Hematopoietic multipotent progenitor cell treated with erythropoietin and hydrocortisone succinate and interleukin-3 and kit ligand, for 15 days (in vitro differentiated cells): Measurements from ENCODE around the gene NLN.
"Not testable (repeated sequence)": the region's sequence is repeated elsewhere in the genome, so short reads cannot be mapped to it uniquely, and the experiment has no call there.

Source experiments
- DNase-seq: peaks from one replicate; pipeline ENCODE4 v3.0.0-alpha.2; 2015; ENCODE audit warnings: low spot score

The NLN gene

DNA sequence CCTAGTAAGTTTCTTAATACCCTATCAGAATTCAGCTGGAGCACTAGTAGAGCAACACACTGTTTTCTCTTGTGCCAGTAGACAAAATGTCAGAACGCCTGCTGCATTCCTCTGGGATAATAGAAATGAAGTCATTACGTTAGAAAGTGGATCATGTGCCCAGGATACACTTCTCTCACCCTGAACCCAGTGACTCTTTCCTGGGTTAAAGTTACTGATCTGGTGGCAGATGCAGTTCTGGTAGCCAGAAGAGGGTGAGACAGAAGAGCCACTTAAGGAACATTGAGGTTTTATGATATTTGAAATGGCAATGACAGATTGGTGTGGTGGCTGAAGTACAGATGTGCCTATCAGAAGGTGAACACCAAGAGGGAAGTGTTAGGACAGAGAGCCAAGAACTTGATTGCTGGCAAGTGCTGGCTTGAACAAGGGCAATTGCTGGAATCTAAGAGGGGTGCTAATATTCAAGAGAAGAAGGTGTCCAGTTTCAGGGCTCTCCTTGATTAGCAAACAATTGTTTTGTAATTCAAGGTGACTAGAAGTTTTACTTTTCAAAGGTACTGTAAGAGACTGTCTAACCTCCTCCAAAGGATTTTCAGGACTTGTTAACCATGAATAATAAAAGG is 110.7 kb downstream of the NLN start:
- DNase-seq = no peak

DNA sequence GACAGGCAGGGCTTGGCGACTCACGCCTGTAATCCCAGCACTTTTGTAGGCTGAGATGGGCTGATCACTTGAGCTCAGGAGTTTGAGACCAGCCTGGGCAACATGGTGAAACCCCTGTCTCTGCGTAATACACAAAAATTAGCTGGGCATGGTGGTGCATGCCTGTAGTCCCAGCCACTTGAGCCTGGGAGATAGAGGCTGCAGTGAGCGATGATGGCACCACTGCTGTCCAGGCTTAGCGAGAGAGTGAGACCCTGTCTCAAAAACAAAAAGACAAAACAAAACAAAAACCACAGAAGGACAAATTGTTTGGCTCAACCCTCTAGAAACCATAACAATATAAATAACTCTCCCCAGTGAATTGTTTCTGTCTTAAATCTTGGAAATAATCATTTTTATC is 111.8 kb downstream of the NLN start:
- DNase-seq = no peak

DNA sequence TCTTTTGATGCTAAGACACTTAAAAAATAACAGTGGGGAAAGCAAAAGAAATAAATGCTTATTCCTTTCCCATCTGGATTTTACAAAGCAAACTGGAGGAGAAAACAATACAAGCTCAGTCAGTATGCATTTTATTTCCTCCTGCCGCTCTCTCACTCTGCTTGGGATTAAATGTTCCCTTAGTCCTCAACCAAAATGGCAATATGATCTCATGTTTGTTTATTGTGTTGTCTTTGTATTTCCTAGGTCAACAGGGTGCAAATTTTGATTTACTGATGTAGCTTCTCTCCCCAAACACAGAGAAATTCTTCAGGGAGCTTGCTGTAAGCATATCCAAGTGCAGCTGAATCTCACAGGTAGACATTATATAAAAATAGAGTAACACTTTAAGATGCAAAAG is 112.3 kb downstream of the NLN start:
- no peak for DNase-seq

DNA sequence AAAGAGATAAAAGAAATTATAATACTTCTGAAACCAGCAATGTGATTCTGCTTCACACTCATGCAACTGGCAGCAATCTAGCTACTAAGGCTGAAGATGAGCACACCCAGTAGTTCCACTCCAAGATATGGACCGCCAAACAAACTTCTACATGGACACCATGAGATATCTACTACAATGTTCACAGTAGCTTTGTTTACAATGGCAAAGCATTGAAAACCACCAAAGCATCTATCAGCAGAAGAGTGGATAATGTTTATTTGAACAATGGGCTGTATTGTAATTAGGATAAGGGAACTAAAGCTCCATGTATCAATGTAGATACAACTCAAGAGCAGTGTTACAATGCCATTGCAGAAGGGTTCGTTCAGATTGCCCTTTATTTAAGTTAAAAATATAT is 113.2 kb downstream of the NLN start:
- DNase-seq = no peak

DNA sequence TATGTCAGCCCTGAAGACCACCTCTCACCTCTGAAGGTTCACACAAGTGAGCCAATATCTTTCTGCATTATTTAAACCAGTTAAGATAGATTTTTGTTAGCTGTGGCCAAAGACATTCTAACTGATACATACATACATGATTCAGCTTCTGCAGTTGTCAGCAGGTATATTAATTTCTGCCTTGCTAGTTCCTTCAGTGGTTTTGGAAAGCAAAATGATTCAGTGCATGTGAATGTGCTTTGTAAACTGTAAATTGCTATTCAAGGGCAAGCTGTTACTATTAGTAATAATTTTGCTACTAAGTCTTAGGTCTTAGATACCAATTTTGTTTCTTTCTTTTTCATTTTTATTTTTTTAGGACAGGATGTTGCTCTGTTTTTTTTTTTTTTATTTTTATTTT is 115.1 kb downstream of the NLN start:
- no peak for DNase-seq

DNA sequence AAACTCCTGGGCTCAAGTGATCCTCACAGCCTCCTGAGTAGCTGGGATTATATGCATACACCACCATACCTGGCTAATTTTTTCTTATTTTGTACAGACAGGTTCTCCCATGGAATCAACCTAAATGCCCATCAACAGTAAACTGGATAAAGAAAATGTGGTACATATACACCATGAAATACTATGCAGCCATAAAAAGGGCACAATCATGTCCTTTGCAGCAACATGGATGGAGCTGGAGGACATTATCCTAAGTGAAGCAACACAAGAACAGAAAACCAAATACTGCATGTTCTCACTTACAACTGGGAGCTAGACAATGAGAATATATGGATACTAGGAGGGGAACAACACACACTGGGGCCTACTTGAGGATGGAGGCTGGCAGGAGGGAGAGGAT is 117.2 kb downstream of the NLN start:
- DNase-seq = not testable (repeated sequence)

DNA sequence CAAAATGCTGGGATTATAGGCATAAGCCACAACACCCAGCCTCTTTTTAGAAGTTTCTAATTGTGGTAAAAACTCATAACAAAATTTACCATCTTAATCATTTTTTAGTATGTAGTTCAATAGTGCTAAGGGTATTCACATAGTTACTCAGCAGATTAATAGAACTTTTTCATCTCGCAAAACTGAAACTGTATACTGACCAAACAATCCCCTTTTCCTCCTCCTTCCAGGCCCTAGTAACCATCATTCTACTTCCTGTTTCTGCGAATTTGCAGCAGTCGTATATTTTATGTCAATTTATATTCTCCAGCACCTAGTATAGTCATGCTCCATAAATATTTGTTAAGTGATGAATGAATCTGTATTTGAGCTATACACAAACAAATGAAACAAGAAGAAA is 118.1 kb downstream of the NLN start:
- no peak for DNase-seq

DNA sequence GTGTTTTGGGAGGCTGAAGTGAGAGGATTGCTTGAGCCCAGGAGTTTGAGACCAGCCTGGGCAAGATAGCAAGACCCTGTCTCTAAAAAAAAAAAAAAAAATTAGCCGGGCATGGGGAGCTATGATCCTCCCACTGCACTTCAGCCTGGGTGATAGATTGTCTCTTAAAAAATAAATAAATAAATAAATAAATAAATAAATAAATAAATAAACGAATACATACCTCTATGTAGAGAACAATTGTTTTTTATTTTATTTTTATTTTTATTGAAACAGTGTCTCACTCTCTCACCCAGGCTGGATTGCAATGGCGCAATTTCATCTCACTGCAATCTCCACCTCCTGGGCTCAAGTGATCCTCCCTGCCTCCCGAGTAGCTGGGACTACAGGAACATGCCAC is 122.8 kb downstream of the NLN start:
- DNase-seq = not testable (repeated sequence)

DNA sequence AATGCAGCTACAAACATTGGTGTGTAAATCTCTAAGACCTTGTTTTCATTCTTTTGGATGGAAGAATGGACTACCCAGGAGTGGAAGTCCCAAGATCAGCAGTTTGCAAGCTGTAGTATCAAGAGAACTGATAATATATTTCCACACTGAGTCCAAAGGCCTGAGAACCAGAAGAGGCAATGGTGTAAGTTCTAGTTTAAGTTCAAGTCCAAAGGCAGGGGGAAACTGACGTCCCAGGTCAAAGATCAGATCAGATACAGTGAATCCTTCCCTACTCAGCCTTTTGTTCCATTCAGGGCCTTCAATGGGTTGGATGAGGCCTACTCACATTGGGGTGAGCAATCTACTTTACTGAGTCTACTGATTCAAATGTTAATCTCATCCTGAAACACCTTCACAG is 124.1 kb downstream of the NLN start:
- no peak for DNase-seq

DNA sequence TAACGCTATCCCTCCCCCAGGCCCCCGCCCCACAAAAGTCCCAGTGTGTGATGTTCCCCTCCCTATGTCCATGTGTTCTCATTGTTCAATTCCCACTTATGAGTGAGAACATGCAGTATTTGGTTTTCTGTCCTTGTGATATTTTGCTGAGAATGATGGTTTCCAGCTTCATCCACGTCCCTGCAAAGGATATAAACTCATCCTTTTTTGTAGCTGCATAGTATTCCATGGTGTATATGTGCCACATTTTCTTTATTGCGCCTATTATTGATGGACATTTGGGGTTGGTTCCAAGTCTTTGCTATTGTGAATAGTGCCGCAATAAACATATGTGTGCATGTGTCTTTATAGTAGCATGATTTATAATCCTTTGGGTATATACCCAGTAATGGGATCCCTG is 125.0 kb downstream of the NLN start:
- not testable (repeated sequence) for DNase-seq

DNA sequence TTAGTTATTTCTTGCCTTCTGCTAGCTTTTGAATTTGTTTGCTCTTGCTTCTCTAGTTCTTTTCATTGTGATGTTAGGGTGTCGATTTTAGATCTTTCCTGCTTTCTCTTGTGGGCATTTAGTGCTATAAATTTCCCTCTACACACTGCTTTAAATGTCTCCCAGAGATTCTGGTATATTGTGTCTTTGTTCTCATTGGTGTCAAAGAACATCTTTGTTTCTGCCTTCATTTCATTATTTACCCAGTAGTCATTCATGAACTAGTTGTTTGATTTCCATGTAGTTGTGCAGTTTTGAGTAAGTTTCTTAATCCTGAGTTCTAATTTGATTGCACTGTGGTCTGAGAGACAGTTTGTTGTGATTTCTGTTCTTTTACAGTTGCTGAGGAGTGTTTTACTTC is 127.9 kb downstream of the NLN start:
- not testable (repeated sequence) for DNase-seq

DNA sequence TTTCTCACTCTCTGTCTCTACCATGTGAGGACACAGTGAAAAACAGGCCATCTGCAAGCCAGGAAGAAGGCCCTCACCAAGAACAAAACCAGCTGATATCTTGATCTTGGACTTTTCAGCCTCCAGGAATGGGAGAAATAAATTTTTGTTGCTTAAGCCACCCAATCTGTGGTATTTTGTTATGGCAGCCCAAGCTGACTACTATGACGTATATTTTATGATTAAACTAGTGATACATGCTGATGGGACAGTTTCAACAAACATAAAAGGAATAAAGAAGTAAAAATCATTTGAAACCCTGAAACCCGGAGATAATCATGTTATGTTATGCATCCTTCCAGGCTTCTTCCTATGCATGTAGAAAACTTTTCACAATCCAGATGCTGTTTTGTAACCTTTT is 132.9 kb downstream of the NLN start:
- no peak for DNase-seq

DNA sequence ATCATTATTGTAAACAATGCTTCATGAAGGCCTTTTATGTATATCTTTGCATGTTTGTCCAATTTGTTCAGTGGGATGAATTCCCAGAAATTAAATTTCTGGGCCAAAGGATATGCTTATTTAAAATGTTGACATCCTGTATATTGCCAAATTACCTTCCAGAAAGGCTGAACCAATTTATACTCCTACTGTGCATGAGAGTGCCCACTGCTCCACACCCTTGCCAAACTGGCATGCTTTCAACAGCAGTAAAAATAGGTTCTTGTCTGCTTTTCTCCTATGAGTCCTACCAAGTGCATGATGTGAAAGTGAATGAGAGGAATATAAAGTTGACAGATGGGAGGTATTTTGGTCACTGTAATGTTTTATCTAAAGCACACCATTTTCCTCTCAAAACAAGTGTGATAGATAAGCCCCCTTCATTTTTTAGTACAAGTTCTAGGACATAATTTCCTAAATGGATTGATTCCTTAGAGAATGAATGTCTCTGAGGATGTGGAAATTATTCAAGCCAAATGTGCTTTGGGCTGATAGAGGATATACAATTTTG is 133.8 kb downstream of the NLN start:
- no peak for DNase-seq

DNA sequence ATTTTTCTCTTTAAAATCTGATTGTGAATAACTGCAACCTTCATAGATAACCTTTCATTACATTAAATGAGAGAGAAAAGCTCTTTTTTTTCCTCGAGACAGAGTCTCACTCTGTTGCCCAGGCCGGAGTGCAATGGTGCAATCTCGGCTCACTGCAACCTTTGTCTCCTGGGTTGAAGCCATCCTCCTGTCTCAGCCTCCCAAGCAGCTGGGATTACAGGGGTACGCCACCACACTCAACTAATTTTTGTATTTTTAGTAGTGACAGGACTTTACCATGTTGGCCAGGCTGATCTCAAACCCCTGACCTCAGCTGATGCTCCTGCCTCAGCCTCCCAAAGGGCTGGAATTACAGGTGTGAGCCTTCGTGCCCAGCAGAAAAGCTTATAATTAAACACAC is 134.5 kb downstream of the NLN start:
- no peak for DNase-seq

DNA sequence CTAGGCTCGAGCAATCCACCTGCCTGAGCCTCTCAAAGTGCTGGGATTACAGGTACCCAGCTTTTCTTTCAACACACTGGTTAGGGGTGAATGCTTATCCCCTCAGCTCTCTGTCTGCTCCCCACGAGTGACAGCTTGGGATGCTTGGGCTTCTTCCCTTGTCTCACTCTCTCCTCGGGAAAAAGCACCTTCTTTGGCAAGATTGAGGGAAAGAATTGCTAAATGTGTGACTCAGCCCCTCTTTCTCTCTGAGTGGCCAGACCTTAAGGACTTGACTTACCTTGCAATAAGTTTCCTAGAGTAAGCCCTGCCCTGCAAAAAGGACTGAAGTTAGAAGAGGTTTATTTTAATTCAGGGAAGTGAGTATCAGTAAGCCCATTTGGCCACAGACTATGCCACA is 136.3 kb downstream of the NLN start:
- no peak for DNase-seq

DNA sequence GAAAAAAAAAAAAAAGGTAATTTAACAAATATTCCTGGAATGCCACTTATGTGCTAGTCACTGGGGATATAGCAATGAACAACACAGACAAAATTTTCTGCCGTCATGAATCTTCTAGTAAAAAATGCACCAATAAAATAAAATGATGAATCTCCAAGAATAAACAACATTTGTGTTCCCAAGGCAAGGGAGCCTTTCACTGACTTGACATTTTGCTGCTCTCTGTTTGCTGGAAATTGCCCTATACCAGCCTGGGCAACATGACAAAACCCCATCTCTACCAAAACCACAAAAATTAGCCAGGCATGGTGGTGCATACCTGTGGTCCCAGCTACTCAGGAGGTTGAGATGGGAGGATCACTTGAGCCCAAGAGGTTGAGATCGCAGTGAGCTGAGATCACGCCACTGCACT is 139.8 kb downstream of the NLN start:
- DNase-seq = no peak

DNA sequence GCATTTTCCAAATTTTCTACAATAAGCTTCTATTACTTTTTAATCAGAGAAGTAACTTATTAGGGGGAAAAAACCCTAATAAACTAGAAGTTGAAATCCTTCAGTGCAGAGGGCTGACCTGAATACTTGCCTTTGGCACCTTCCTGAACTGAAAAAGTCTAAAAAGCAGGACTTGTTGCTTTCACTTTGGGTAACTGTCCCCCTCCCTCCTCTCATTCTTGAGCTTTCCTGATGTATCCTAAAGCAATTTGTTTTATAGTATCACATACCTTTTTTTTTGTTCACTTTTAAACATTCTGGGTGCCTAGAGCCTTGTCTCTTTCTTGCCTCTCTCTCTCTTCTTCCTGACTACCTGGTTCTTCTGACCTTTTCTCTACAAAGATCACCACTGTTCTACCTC is 140.4 kb downstream of the NLN start:
- DNase-seq = no peak

DNA sequence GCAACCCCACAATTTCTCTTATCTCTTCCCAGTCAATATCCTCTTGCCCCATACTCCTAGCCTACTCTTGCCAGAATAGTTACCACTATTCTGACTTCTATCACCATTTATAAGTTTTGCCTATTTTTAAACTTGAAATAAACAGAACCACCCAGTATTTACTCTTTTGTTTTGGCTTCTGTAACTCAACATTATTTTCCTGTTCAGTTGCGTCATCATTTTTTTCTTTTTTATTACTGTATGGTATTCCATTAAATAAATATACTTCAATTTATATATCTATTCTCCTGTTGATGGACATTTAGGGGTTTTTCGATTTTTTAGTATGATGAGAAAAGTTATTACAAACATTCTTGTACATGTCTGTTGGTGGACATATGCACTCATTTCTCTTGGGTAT is 141.7 kb downstream of the NLN start:
- no peak for DNase-seq

DNA sequence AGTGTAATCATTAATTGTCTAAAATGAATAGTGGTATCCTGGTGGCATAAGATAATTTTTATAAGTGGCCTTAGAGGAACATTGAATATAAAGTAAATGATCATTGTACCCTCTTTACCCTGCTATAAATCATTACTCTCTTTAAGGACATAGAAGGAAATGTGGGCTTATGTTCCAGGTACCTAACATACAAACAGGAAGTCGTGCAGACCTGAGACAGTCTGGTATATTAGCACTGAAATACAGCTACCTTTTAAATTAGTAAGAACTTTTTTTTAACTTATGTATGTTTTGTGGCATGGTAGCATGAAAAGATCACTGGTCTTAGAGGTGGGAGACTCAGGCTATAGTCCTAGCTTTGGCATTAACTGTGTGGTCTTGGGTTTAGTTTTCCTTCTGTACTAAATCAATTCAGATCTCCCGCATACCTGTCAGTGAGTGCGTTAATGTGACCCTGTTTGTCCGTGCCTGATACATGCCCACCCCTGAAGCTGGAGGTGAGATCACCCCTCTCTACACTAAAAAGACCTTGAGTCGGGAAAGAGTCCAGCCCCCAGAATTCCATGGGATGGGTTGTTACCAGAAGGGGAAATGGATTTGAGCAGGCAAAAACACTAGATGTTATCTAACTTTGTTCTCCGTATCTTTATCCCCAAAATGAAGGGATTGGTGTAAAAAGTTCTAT is 145.0 kb downstream of the NLN start:
- DNase-seq = no peak

DNA sequence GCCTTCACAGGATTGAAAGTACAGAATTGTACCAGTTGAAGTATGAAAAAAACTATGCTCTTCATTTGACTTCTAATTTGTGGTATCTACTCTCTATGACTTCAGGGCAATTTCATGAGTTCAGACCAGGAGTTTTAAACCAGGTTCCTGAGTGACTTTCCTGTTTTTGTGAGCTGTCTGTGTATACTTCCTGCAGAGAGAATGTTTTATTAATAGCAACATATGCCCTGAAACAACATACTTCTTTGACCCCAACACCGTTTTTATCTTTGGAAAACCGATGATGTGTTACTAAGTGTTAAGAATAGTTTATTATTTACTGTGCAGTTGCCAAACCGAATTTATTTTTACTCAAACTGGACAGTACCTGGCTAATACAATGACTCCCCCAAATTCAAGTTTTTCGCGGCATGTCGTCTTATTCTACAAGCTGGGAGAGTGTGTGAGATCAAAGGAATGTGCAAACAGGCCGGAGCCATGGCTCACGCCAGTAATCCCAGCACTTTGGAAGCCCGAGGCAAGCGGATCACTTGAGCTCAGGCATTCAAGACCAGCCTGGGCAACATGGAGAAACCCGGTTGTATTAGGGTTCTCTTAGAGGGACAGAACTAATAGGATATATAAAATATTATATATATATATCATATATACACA is 145.7 kb downstream of the NLN start:
- no peak for DNase-seq

DNA sequence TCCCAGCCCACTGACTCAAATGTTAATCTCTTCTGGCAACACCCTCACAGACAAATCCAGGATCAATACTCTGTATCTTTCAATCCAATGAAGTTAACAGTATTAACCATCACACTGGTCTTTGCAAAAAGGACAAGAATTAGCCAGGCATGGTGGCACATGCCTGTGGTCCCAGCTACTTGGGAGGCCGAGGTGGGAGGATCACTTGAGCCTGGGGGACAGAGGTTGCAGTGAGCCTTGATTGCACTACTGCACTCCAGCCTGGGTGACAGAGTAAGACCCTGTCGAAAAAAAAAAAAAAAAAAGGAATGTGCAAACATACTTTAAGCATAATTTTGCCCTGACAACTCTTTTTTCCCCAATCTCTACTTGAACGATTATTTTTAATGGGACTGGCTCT is 146.5 kb downstream of the NLN start:
- DNase-seq = no peak

DNA sequence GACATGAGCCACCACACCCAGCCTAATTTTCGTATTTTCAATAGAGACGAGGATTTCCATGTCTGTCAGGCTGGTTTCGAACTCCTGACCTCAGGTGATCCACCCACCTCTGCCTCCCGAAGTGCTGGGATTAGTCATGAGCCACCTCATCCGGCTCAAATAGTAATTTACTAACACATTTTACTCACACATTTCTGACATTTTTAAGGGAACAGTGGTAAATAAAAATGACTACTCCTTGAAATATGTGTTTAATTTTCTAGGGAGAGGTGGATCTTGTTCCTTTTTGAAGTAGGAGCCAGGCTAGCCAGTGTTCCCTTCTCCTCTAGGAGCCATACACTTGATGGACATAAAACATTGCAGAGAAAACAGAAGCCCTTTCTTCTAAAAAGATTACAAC is 149.2 kb downstream of the NLN start:
- no peak for DNase-seq

DNA sequence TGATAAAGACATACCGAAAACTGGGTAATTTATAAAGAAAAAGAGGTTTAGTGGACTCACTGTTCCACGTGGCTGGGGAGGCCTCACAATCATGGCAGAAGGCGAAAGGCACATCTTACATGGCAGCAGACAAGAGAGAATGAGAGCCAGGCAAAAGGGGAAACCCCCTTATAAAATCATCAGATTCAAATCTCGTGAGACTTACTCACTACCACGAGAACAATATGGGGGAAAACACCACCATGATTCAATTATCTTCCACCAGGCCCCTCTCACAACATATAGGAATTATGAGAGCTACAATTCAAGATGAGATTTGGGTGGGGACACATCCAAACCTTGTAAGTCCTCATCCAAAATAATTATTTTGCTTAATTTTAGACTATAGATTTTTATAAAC is 149.8 kb downstream of the NLN start:
- DNase-seq = not testable (repeated sequence)
